Small intestine (tissue), 7 donors: Measurements from ENCODE around the gene NTN1. TPM values are rescaled to one million over a fixed set of nuclear protein-coding genes. Genes with fewer than 3 reads are reported as not detected.

Experiments
- DNase-seq, 2 donors: peaks; one replicate each; pipeline versions ENCODE4 v3.0.0 to v3.0.0-alpha.2; 2013
- FAIRE-seq: peaks from 2 replicates; lab custom pipeline; 2012; peaks lifted over from hg19 to GRCh38; lab: Jason Lieb, UNC
- H3K27ac ChIP-seq, 3 donors: one replicate each; pipeline ENCODE4 v1.5.1; 2013; ENCODE audit warnings: low read length in 2 of 3, mild to moderate bottlenecking in 2 of 3, control low read depth in 1 of 3, inconsistent platforms in 1 of 3, low read depth in 1 of 3, moderate library complexity in 1 of 3
- H3K27me3 ChIP-seq, 3 donors: one replicate each; pipeline ENCODE4 v1.6.1; 2013; ENCODE audit warnings: low read length in 3 of 3, inconsistent platforms in 1 of 3; ENCODE audit not compliant: control insufficient read depth in 3 of 3, insufficient read depth in 3 of 3
- H3K36me3 ChIP-seq, 3 donors: one replicate each; pipeline ENCODE4 v1.6.1; 2013; ENCODE audit warnings: low read length in 3 of 3, inconsistent platforms in 1 of 3, low read depth in 1 of 3, mild to moderate bottlenecking in 1 of 3, moderate library complexity in 1 of 3; ENCODE audit not compliant: control insufficient read depth in 3 of 3, insufficient read depth in 2 of 3
- H3K4me1 ChIP-seq, 3 donors: one replicate each; pipeline ENCODE4 v1.6.1; 2013; ENCODE audit warnings: low read length in 2 of 3, inconsistent platforms in 1 of 3, low read depth in 1 of 3, mild to moderate bottlenecking in 1 of 3, moderate library complexity in 1 of 3; ENCODE audit not compliant: control insufficient read depth in 3 of 3, insufficient read depth in 2 of 3
- H3K4me3 ChIP-seq, 3 donors: one replicate each; pipeline ENCODE4 v1.5.1; 2013; ENCODE audit warnings: low read length in 3 of 3, control low read depth in 1 of 3, inconsistent platforms in 1 of 3, low read depth in 1 of 3, mild to moderate bottlenecking in 1 of 3, moderate library complexity in 1 of 3
- H3K9me3 ChIP-seq, 2 donors: one replicate each; pipeline ENCODE4 v1.6.1; 2013; ENCODE audit warnings: low read depth in 1 of 2, low read length in 1 of 2; ENCODE audit not compliant: control insufficient read depth in 2 of 2, insufficient read depth in 1 of 2
- WGBS, 3 donors: extraction: QIAGEN DNeasy Blood & Tissue Kit; methylation state at CpG; one replicate each; pipeline ENCODE4 v1.1.7; 2013; 5-methylcytosine and 5-hydroxymethylcytosine counted together
- polyA plus RNA-seq, 4 donors: library from polyadenylated mRNA; stranded (reverse) in 3 of 4; unstranded in 1 of 4; fragments of 200-250 nt in 3 of 4; fragments of 120-200 nt in 1 of 4; gene quantifications; one replicate each; pipeline versions ENCODE4 v1.2.1 to v1.2.3, GENCODE V29; 2013
- donor health status: healthy with polysubstance abuse.
- donor health status: control.
- donor health status: control.
- donor health status: Bipolar disorder and iron deficiency.
- donor health status: healthy.

Gene NTN1
- polyA plus RNA-seq, 4 donors, result 0.22 to 13.2 (median 2.6) TPM

DNA sequence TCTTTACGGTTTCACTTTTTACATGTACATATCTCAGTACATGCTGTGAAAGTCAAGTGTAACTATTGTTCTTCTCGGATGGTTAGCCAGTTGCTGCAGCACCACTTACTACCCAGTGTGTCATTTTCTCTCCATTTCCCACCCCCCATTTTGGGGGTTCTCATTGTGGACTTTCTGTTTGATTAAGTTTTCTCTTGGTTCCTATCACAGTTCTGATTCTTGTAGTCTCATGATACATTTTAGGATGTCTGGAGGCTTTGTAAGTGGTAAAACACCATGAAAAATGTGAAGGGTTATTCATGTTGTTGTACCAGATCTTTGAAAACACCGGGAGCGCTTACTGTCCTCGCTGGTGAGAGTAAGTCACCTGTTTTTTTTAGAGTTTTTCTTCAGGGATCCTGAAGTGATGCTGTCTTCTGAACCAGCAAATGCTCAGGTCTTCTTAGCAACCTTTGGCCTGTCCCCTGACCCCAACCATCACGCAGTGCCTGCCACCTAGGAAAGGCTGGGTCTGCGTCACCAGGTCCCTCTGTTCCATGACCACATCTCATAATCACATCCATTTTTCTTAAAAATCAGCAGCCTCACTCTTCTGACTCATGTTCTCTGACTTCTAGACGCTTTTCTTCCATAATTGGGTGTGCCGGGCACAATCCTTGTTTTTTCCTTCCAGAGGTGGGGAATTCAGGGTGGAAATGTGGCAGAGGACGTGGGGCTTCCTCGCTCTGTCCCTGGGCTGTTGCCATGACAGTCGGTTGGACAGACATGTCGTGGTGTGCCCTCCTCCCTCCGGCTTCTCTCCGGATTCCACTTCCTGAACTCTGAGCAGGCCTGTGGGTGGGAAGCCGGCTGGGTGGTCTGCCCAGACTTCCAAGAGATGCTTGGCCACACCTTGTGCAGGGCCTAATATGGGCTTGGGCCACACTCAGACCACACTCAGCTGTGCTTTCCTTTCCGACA, 102.6 kb downstream of the NTN1 start:
- Histone ChIP-seq H3K4me1 (no peaks in the 10 kb centered on the region), H3K27me3 (no peaks in the 10 kb centered on the region), H3K36me3 (no peaks in the 10 kb centered on the region), H3K4me3 (no peak overlapping the region), H3K27ac (peak overlapping the region in 1 of 3 donors; percentile 32), H3K9me3 (no peaks in the 10 kb centered on the region)
- FAIRE-seq (no peak), DNase-seq (no peak)
- 71 to 86% (median 79%) methylated on average over 17 of the region's 17 CpGs for WGBS, 3 donors

DNA sequence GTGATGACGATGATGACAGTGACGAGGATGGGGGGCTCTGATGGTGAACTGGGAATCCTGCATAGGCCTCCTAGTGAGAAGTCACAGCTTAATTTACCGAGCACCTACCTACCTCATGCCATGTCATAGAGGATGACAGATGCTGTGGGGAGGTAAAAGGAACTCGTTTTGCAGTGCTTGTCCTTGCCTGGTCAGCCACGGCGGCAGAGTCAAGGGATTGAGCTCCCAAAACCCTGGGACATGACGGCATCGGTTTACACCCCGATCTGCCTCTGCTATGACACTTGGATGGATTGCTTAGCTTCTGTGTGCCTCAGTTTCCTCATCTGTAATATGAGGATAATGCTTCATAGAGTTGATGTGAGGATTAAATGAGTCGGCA, 103.2 kb downstream of the NTN1 start:
- DNase-seq, result no peak
- H3K4me1 ChIP-seq, result no peaks in the 10 kb centered on the region
- H3K27me3 ChIP-seq, result no peaks in the 10 kb centered on the region
- no peak overlapping the region for H3K4me3 ChIP-seq
- 84 to 92% (median 88%) methylated on average over 10 of the region's 10 CpGs for WGBS, 3 donors
- no peak for FAIRE-seq
- H3K27ac ChIP-seq, result peak overlapping the region in 1 of 3 donors; percentile 32
- no peaks in the 10 kb centered on the region for H3K36me3 ChIP-seq
- no peaks in the 10 kb centered on the region for H3K9me3 ChIP-seq

DNA sequence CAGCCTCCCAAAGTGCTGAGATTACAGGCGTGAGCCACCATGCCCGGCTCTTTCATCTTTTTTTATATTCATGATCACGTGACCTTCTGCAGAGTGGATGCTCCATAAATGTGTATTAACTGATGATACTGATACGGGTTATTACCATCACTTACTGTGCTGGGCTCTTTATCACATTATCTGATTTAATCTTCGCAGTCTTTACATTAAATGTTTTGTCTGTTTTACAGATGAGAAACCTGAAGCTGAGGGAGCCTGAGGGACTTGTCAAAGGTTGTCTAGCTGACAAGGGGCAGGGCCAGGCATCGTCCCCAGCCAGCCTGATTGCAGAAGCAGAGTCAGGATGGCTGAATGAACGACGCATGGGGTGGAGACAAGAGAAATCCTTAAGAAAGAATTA, 104.4 kb downstream of the NTN1 start:
- Histone ChIP-seq H3K27me3 (no peaks in the 10 kb centered on the region), H3K4me3 (no peak overlapping the region), H3K9me3 (no peaks in the 10 kb centered on the region), H3K4me1 (no peaks in the 10 kb centered on the region), H3K27ac (no peak overlapping the region), H3K36me3 (peaks cover 0 to 3% (median 0%) of the 10 kb centered on the region in 3 donors)
- no peak for FAIRE-seq
- WGBS, 3 donors, result 86 to 92% (median 87%) methylated on average over 8 of the region's 8 CpGs
- no peak for DNase-seq

DNA sequence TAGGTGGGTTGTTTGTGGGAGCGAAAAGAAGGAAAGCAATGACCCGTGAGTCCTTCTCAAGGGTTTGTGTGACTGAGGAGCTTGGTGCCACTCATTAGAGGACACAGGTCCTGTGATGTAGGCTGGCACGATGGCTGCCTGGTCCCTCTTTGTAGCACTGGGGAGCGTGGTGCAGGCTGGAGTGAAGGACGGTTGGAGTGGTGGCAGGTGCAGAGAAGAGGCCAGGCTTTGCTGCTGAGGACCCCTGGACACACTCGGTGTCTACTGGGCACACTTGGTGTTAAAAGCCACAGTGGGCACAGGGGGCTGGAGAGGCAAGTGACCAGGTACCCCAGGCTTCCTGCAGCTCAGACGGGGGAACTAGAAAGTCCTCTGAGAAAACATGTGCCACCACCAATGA, 106.0 kb downstream of the NTN1 start:
- WGBS, 3 donors, result 94 to 98% (median 94%) methylated on average over 7 of the region's 7 CpGs
- FAIRE-seq, result no peak
- no peaks in the 10 kb centered on the region for H3K27me3 ChIP-seq
- DNase-seq, result no peak
- no peak overlapping the region for H3K27ac ChIP-seq
- H3K36me3 ChIP-seq, result peaks cover 0 to 3% (median 0%) of the 10 kb centered on the region in 3 donors
- H3K9me3 ChIP-seq, result no peaks in the 10 kb centered on the region
- no peak overlapping the region for H3K4me3 ChIP-seq
- no peaks in the 10 kb centered on the region for H3K4me1 ChIP-seq

DNA sequence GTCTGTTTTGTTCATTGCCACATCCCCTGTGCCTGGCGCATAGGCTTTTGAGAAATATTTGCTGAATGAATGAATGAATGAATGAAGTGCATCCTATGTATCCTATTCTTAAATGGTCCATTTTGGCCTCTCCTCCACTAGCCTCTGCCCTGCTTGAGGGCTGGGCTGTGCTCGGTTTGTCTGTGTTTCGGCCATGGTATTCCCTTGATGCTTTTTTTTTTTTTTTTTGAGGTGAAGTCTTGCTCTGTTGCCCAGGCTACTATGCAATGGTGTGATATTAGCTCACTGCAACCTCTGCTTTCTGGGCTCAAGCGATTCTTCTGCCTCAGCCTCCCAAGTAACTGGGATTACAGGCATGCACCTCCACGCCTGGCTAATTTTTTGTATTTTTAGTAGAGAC, 110.1 kb downstream of the NTN1 start:
- 86 to 94% (median 91%) methylated on average over 5 of the region's 5 CpGs for WGBS, 3 donors
- DNase-seq (no peak), FAIRE-seq (no peak)
- Histone ChIP-seq H3K9me3 (no peaks in the 10 kb centered on the region), H3K27me3 (no peaks in the 10 kb centered on the region), H3K4me1 (no peaks in the 10 kb centered on the region), H3K27ac (no peak overlapping the region), H3K4me3 (no peak overlapping the region), H3K36me3 (peaks cover 0 to 3% (median 0%) of the 10 kb centered on the region in 3 donors)

DNA sequence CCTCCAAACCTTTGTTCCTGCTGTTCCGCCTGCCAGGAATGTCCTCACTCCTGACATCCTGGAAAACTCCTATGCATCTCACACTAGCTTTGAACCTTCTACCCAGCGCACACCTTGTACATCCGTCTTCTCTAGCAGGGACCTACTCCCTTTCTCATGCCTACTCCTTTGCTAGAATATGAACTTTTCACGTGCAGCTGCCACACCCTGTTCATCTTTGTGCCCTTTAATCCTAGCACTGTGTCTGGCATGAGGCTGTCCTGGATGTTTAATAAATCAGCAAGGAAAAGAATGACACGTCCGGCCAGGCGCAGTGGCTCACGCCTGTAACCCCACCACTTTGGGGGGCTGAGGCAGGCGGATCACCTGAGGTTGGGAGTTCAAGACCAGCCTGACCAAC, 111.0 kb downstream of the NTN1 start:
- FAIRE-seq, result no peak

DNA sequence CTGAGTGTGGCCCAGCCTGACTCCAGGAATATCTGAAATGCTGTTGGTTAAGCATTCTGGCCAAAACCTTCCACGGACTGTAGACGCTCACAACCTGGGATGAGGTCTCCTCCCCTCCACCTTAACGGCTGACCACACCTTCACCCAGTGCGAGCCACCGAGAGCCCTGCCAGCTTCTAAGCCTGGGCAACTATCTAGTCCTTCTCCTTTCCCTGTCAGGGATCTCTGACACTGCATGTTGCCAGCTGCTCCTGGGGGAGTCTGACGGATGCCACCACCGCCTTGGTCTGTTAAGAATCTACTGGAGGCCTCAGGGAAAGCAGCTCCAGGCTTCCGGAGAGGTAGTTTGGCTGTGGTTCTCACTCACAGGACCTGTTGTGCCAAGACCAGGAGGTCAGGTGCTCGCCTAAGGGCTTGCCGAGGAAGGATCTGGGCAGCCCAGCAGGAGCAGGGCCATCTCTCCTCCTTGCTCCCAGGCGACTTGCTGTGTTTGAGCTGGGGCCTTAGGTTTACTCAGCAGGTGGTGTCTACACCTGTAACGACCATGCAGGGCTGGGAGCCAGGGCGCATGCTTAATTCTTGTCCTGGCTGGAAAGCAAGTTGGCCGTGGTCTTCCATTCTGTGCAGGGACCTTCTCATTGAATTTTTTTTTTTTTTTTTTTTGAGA, 111.8 kb downstream of the NTN1 start:
- Histone ChIP-seq H3K36me3 (peaks cover 0 to 3% (median 0%) of the 10 kb centered on the region in 3 donors), H3K27me3 (no peaks in the 10 kb centered on the region), H3K27ac (no peak overlapping the region), H3K9me3 (no peaks in the 10 kb centered on the region), H3K4me3 (no peak overlapping the region), H3K4me1 (no peaks in the 10 kb centered on the region)
- FAIRE-seq, result no peak
- DNase-seq, result no peak
- WGBS, 3 donors, result 83 to 90% (median 84%) methylated on average over 13 to 14 of the region's 14 CpGs

More for the DNA sequence above, 111.0 kb downstream of the NTN1 start:
- 42 to 71% (median 60%) methylated on average over 9 of the region's 9 CpGs for WGBS, 3 donors
- Histone ChIP-seq H3K36me3 (peaks cover 0 to 3% (median 0%) of the 10 kb centered on the region in 3 donors), H3K27ac (no peak overlapping the region), H3K4me1 (no peaks in the 10 kb centered on the region), H3K27me3 (no peaks in the 10 kb centered on the region), H3K9me3 (no peaks in the 10 kb centered on the region), H3K4me3 (no peak overlapping the region)
- DNase-seq, result peak; percentile 60 to 79

DNA sequence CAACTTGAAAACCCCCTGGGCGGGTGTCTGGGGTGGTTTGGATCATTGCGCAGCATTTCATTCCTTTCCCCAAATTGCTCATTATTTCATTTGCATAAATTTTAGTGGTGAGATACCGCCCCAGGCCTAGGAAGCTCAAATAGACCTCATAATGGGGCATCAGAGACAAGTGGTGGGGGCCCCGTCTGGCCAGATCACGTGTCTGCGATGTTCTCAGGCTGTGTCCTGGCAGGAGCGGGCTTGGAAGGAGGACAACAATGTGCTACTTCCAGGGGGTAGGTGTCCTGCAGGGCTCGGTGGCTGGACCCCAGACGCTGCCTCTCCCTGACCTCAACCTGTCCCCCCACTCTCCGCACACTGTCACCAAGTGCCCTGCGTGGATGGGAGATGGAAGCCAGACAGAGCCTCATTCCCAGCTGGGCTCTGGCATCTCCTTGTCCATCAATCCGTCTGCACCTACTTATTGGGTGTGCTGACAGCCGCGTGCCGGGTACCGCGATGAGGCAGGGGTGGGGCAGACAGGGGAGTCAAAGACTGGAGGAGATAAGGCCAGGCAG, 116.9 kb downstream of the NTN1 start:
- 72 to 80% (median 76%) methylated on average over 17 of the region's 17 CpGs for WGBS, 3 donors
- FAIRE-seq (no peak), DNase-seq (no peak)
- H3K4me1 ChIP-seq, result peaks cover 0 to 4% (median 0%) of the 10 kb centered on the region in 3 donors
- H3K27ac ChIP-seq, result no peak overlapping the region
- H3K9me3 ChIP-seq, result no peaks in the 10 kb centered on the region
- no peak overlapping the region for H3K4me3 ChIP-seq
- H3K27me3 ChIP-seq, result no peaks in the 10 kb centered on the region
- no peaks in the 10 kb centered on the region for H3K36me3 ChIP-seq
